ENCODE results near the gene NTM.

DNA sequence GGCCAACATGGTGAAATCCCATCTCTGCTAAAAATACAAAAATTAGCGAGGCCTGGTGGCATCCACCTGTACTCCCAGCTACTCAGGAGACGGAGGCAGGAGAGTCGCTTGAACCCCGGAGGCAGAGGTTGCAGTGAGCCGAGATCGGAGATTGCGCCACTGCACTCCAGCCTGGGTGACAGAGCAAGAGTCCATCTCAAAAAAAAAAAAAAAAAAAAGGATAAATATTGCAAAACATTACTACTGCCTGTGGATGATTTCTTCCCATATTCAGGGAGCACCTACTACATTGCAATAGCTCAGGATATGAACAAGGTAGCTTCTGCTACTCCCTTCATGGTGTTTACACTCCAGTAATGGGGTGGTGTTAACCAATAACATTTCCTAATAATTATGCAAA, 980.6 kb downstream of the NTM start:
- TF ChIP-seq, protein P1, sequence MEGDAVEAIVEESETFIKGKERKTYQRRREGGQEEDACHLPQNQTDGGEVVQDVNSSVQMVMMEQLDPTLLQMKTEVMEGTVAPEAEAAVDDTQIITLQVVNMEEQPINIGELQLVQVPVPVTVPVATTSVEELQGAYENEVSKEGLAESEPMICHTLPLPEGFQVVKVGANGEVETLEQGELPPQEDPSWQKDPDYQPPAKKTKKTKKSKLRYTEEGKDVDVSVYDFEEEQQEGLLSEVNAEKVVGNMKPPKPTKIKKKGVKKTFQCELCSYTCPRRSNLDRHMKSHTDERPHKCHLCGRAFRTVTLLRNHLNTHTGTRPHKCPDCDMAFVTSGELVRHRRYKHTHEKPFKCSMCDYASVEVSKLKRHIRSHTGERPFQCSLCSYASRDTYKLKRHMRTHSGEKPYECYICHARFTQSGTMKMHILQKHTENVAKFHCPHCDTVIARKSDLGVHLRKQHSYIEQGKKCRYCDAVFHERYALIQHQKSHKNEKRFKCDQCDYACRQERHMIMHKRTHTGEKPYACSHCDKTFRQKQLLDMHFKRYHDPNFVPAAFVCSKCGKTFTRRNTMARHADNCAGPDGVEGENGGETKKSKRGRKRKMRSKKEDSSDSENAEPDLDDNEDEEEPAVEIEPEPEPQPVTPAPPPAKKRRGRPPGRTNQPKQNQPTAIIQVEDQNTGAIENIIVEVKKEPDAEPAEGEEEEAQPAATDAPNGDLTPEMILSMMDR (IDR thresholded peaks at IDR 0.05 in 8 of 11, conservative IDR thresholded peaks at IDR 0.05 in 3 of 11), result no peak
- TF ChIP-seq POLR2A (IDR thresholded peaks at IDR 0.05) (no peak), POLR2AphosphoS5 (IDR thresholded peaks at IDR 0.05) (no peak)

All from spleen (tissue), 7 donors.